ENCODE data around the gene TTYH3. TPM values are rescaled to one million over a fixed set of nuclear protein-coding genes. Genes with fewer than 3 reads are reported as not detected.

The TTYH3 gene
- total and polyA plus RNA-seq, 9 of the 15 experiments (the other 6 are each of a cell fraction or from before 2014, with no cell fraction given), result 0.01 to 5.5 (median 1.1) TPM

DNA sequence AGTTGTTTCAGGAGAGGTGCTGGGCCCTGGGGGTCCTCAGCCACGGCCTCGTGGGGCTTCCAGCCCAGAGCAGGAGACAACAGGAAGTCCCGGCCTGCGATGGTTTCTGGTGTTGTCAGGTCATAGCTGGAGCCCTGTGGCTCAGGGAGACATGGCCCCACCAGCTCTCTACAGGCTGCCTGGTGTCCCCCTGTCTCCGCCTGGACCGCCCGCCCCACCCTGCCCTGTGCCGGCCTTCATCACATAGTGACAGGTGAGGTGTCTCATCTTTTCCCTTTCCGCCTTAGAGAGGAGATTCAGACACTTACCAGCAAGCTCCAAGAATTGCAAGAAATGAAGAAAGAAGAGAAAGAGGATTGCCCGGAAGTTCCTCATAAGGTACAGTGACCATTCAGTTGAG, 37.2 kb upstream of the TTYH3 start:
- DNase-seq (ENCODE audit: extremely low read depth in 1 of 4, low spot score in 3 of 4) (no peak), FAIRE-seq (no peak), ATAC-seq (no peak)
- no peaks in the 10 kb centered on the region for H4K20me1 ChIP-seq (replicated peaks; ENCODE audit: control insufficient read depth, insufficient read depth, low read length)
- POLR2A ChIA-PET, result interaction anchor here (0.8 kb wide), 1 partner anchor 17 kb away, joined by 3 read pairs; no protein-coding TSS in a partner anchor
- H3K4me3 ChIP-seq, result no peak overlapping the region
- H3K4me1 ChIP-seq (replicated peaks in 1 of 2; ENCODE audit: control insufficient read depth in 2 of 2, insufficient read depth in 2 of 2, low read length in 2 of 2), result peaks cover 0 to 12% of the 10 kb centered on the region in 2 experiments; a peak in 2 of 5 replicates
- H3K9ac ChIP-seq (ENCODE audit: insufficient read depth in 1 of 2, low read depth in 2 of 2, low read length in 2 of 2), result no peak overlapping the region
- intact Hi-C loops (cut with micrococcal nuclease) (no loop called here), in situ Hi-C loops (cut with MboI) (no loop called here)
- no peaks in the 10 kb centered on the region for H3K9me3 ChIP-seq (replicated peaks; ENCODE audit: control insufficient read depth, insufficient read depth, low read depth, low read length)
- H3K79me2 ChIP-seq (ENCODE audit: control insufficient read depth, insufficient read depth, low read length), result no peaks in the 10 kb centered on the region
- peaks cover 2% of the 10 kb centered on the region for H3K9me1 ChIP-seq (ENCODE audit: control insufficient read depth, insufficient read depth, low read length)
- CTCF ChIA-PET (ENCODE audit: low intra/inter-chr PET ratio), result no interaction called here
- no TSS peak for BruUV-seq (replicated peaks)
- H3K27me3 ChIP-seq (ENCODE audit: control insufficient read depth in 2 of 2, insufficient read depth in 2 of 2, low read length in 2 of 2), result no peaks in the 10 kb centered on the region
- H2AFZ ChIP-seq (ENCODE audit: low read depth, low read length), result no peak overlapping the region
- peaks cover 28% of the 10 kb centered on the region; the same call in 1 of the 3 replicates for H3K36me3 ChIP-seq (ENCODE audit: control insufficient read depth, insufficient read depth, low read length)
- H3K27ac ChIP-seq (ENCODE audit: extremely low read depth, low read depth, low read length), result no peak overlapping the region
- WGBS (ENCODE audit: insufficient coverage, low coverage, missing lambda C conversion rate), result 94% methylated on average over 5 of the region's 10 CpGs
- H3K4me2 ChIP-seq (ENCODE audit: insufficient read depth, low read length), result no peak overlapping the region
- TF ChIP-seq ASH1L (IDR thresholded peaks at IDR 0.05; ENCODE audit: borderline replicate concordance, low read depth, partially characterized antibody) (no peak), ZNF764 (CRISPR knock-in tag; IDR thresholded peaks at IDR 0.05; ENCODE audit: low read depth) (no peak), ILK (tag; IDR thresholded peaks at IDR 0.05; ENCODE audit: borderline replicate concordance, low read depth) (no peak), MCM7 (IDR thresholded peaks at IDR 0.05) (no peak), SOX6 (IDR thresholded peaks at IDR 0.05) (no peak), PTBP1 (IDR thresholded peaks at IDR 0.05; ENCODE audit: low read depth, low read length) (no peak), ZNF551 (CRISPR knock-in tag; IDR thresholded peaks at IDR 0.05) (no peak), ZSCAN32 (CRISPR knock-in tag; IDR thresholded peaks at IDR 0.05) (no peak), GABPB1 (CRISPR knock-in tag; IDR thresholded peaks at IDR 0.05) (no peak), ILF3 (IDR thresholded peaks at IDR 0.05; ENCODE audit: borderline replicate concordance) (no peak)
- TF ChIP-seq, protein P1, sequence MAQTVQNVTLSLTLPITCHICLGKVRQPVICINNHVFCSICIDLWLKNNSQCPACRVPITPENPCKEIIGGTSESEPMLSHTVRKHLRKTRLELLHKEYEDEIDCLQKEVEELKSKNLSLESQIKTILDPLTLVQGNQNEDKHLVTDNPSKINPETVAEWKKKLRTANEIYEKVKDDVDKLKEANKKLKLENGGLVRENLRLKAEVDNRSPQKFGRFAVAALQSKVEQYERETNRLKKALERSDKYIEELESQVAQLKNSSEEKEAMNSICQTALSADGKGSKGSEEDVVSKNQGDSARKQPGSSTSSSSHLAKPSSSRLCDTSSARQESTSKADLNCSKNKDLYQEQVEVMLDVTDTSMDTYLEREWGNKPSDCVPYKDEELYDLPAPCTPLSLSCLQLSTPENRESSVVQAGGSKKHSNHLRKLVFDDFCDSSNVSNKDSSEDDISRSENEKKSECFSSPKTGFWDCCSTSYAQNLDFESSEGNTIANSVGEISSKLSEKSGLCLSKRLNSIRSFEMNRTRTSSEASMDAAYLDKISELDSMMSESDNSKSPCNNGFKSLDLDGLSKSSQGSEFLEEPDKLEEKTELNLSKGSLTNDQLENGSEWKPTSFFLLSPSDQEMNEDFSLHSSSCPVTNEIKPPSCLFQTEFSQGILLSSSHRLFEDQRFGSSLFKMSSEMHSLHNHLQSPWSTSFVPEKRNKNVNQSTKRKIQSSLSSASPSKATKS (CRISPR knock-in tag; IDR thresholded peaks at IDR 0.05), result no peak
- TF ChIP-seq, protein P2, sequence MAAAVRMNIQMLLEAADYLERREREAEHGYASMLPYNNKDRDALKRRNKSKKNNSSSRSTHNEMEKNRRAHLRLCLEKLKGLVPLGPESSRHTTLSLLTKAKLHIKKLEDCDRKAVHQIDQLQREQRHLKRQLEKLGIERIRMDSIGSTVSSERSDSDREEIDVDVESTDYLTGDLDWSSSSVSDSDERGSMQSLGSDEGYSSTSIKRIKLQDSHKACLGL (CRISPR knock-in tag; IDR thresholded peaks at IDR 0.05; ENCODE audit: borderline replicate concordance, poor library complexity, severe bottlenecking), result no peak
- TF ChIP-seq, protein P3, sequence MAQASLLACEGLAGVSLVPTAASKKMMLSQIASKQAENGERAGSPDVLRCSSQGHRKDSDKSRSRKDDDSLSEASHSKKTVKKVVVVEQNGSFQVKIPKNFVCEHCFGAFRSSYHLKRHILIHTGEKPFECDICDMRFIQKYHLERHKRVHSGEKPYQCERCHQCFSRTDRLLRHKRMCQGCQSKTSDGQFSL (CRISPR knock-in tag; IDR thresholded peaks at IDR 0.05), result no peak
- TF ChIP-seq, protein P3 (tag; IDR thresholded peaks at IDR 0.05), result no peak
- TF ChIP-seq, protein P4, sequence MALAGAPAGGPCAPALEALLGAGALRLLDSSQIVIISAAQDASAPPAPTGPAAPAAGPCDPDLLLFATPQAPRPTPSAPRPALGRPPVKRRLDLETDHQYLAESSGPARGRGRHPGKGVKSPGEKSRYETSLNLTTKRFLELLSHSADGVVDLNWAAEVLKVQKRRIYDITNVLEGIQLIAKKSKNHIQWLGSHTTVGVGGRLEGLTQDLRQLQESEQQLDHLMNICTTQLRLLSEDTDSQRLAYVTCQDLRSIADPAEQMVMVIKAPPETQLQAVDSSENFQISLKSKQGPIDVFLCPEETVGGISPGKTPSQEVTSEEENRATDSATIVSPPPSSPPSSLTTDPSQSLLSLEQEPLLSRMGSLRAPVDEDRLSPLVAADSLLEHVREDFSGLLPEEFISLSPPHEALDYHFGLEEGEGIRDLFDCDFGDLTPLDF (CRISPR knock-in tag; IDR thresholded peaks at IDR 0.05), result no peak
